Measurements from ENCODE around the gene AMBRA1. TPM values are rescaled to one million over a fixed set of nuclear protein-coding genes. Genes with fewer than 3 reads are reported as not detected.
"Not testable (repeated sequence)": the region's sequence is repeated elsewhere in the genome, so short reads cannot be mapped to it uniquely, and the experiment has no call there.

The AMBRA1 gene
- total RNA-seq, 1 donor from 2014 or later: 35.7 TPM

DNA sequence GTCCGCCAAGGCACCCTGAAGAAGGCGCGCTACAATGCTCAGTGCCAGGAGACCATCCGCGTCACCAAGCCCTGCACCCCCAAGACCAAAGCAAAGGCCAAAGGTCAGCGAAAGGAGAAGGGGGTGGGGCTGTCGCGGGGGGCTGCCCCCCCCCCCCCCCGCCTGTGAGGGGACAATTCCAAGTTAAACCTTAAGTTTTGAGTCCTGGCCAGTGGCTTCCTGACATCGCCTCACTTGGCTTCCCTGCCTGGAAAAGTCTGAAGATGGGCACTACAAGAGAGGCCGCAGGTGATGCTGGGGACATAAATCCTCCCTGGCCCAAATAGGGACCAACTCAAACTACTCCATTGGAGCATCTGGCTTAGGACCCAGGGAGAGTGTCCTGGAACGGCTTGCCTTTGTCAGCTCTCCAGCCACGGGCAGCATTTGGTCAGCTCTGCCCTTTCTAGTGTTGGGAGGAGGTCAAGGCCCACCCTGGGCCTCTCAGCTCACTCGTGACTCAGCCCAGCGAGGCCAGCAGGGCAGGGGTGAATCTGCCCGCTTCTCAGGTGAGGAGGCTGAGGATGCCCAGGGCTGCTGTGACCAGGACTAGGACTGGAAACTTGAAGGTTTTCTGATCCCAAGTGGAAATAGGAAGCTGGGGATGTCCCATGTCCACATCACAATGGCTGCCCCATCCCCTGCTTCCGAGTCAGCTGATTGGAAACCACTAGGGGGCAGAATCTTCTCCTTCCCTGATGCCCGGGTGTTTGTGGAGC is 211.0 kb downstream of the AMBRA1 start:
- Mint-ChIP-seq H3K36me3 (ENCODE audit: low read depth) (peaks cover 9% of the 10 kb centered on the region), H3K4me1 (ENCODE audit: low read depth) (peaks cover 6% of the 10 kb centered on the region), H3K9me3 (no peaks in the 10 kb centered on the region), H3K27me3 (ENCODE audit: insufficient read depth) (peaks cover 17% of the 10 kb centered on the region), H3K4me3 (no peak overlapping the region), H3K27ac (no peak overlapping the region)
- no peak for DNase-seq (ENCODE audit: low spot score)
- intact Hi-C loops (cut with micrococcal nuclease): loop anchor here (5.0 kb wide), 1 partner anchor 146 kb away; no protein-coding TSS in a partner anchor

DNA sequence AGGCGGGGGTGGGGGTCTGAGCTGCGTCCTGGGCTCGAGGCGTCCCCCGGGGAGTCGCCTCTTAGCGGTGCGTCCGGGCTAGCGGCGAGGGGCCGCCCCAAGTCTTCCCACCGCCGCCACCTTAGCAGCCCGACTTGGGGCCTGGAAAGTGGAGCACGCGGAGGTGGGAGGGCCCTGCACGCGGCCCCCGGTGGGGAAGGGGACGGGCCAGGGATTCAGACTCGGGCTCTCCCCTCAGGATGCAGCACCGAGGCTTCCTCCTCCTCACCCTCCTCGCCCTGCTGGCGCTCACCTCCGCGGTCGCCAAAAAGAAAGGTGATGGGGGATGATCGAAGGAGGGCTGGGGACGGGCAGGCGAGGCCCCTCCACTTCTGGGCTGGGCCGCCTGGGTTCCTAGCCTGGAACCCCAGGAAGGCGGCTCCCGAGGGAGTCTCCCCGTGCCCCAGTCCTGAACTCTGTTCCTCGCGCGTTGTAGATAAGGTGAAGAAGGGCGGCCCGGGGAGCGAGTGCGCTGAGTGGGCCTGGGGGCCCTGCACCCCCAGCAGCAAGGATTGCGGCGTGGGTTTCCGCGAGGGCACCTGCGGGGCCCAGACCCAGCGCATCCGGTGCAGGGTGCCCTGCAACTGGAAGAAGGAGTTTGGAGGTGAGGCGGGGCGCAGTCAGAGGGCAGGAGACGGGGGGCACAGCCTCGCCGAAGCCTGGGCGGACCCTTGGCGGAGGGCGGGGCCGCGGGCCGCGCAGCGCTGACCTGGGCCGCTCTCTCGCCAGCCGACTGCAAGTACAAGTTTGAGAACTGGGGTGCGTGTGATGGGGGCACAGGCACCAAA is 211.8 kb downstream of the AMBRA1 start:
- Mint-ChIP-seq H3K4me1 (ENCODE audit: low read depth) (no peaks in the 10 kb centered on the region), H3K27ac (no peak overlapping the region), H3K27me3 (ENCODE audit: insufficient read depth) (peaks cover 14% of the 10 kb centered on the region), H3K4me3 (peak overlapping the region; percentile 72), H3K9me3 (no peaks in the 10 kb centered on the region), H3K36me3 (ENCODE audit: low read depth) (peaks cover 16% of the 10 kb centered on the region)
- intact Hi-C loops (cut with micrococcal nuclease): loop anchor here (2.0 to 5.0 kb wide), 2 partner anchors 15 to 145 kb away; no protein-coding TSS in a partner anchor
- no peak for DNase-seq (ENCODE audit: low spot score)

- peak within 1 kb of the TSS; percentile 78 for H3K4me3 Mint-ChIP-seq
- H3K9me3 Mint-ChIP-seq: no peaks in the 10 kb centered on the region
- H3K4me1 Mint-ChIP-seq (ENCODE audit: low read depth): no peaks in the 10 kb centered on the region
- intact Hi-C loops (cut with micrococcal nuclease): loop anchor here (2.0 to 5.0 kb wide), 2 partner anchors 14 to 144 kb away; no protein-coding TSS in a partner anchor
- peaks cover 24% of the 10 kb centered on the region for H3K36me3 Mint-ChIP-seq (ENCODE audit: low read depth)
- peaks cover 7% of the 10 kb centered on the region for H3K27me3 Mint-ChIP-seq (ENCODE audit: insufficient read depth)
- DNase-seq (ENCODE audit: low spot score): no peak
- no peak within 1 kb of the TSS for H3K27ac Mint-ChIP-seq
Observed at GRCh38 chr11:46381048-46381818, 212.6 kb downstream of the AMBRA1 start, which contains the start of gene MDK. MDK (plus strand) TSS chr11:46381669; CDS start chr11:46382058, 389 bp downstream.

GRCh38 chr11:46380340-46381047 is 213.3 kb downstream of the AMBRA1 start:
- peaks cover 2% of the 10 kb centered on the region for H3K27me3 Mint-ChIP-seq (ENCODE audit: insufficient read depth)
- H3K4me3 Mint-ChIP-seq: peak overlapping the region; percentile 78
- intact Hi-C loops (cut with micrococcal nuclease): loop anchor here (1.0 to 5.0 kb wide), 4 partner anchors 9 to 143 kb away; no protein-coding TSS in a partner anchor
- no peaks in the 10 kb centered on the region for H3K9me3 Mint-ChIP-seq
- H3K27ac Mint-ChIP-seq: peak overlapping the region; percentile 75
- no peaks in the 10 kb centered on the region for H3K4me1 Mint-ChIP-seq (ENCODE audit: low read depth)
- H3K36me3 Mint-ChIP-seq (ENCODE audit: low read depth): peaks cover 25% of the 10 kb centered on the region
- peak; percentile 54 for DNase-seq (ENCODE audit: low spot score)

- not testable (repeated sequence) for H3K9me3 Mint-ChIP-seq; DNase-seq (ENCODE audit: low spot score); H3K27me3 Mint-ChIP-seq (ENCODE audit: insufficient read depth); H3K4me1 Mint-ChIP-seq (ENCODE audit: low read depth)
- intact Hi-C loops (cut with micrococcal nuclease): loop anchor here (1.0 to 5.0 kb wide), 4 partner anchors 10 to 142 kb away; no protein-coding TSS in a partner anchor
- peaks cover 29% of the 10 kb centered on the region for H3K36me3 Mint-ChIP-seq (ENCODE audit: low read depth)
- peak overlapping the region; percentile 29 for H3K27ac Mint-ChIP-seq
- H3K4me3 Mint-ChIP-seq: peak overlapping the region; percentile 30
Observed at GRCh38 chr11:46379482-46380293, 214.1 kb downstream of the AMBRA1 start.

DNA sequence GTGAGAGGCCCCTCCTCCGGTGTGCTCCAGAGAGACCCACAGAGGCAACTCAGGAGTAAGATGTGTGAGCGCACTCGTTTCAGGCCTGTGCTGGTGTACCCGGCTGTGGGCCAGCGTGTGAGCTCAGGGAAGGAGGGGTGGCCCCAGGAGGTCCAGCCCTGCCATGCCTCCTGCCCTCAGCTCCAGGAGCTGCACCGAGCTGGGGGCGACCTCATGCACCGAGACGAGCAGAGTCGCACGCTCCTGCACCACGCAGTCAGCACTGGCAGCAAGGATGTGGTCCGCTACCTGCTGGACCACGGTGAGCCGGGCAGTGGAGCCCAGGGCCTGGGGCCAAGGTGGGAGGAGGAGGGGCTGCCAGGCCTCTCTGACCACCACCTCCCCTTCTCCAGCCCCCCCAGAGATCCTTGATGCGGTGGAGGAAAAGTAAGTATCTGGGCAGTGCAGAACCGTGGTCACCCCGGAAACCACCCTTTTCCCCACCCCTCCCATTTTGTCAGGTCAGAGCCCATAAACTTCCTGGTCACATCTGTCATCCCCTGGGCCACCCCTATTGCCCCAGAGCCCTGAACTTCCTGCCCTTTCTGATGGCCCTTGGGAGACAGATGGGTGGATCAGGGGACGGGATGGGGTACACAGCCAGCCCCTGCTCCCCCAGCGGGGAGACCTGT is 214.9 kb downstream of the AMBRA1 start:
- no peaks in the 10 kb centered on the region for H3K4me1 Mint-ChIP-seq (ENCODE audit: low read depth)
- peaks cover 29% of the 10 kb centered on the region for H3K36me3 Mint-ChIP-seq (ENCODE audit: low read depth)
- H3K27me3 Mint-ChIP-seq (ENCODE audit: insufficient read depth): peaks cover 2% of the 10 kb centered on the region
- DNase-seq (ENCODE audit: low spot score): no peak
- intact Hi-C loops (cut with micrococcal nuclease): no loop called here
- no peaks in the 10 kb centered on the region for H3K9me3 Mint-ChIP-seq
- H3K4me3 Mint-ChIP-seq: no peak overlapping the region
- H3K27ac Mint-ChIP-seq: peak overlapping the region; percentile 65

DNA sequence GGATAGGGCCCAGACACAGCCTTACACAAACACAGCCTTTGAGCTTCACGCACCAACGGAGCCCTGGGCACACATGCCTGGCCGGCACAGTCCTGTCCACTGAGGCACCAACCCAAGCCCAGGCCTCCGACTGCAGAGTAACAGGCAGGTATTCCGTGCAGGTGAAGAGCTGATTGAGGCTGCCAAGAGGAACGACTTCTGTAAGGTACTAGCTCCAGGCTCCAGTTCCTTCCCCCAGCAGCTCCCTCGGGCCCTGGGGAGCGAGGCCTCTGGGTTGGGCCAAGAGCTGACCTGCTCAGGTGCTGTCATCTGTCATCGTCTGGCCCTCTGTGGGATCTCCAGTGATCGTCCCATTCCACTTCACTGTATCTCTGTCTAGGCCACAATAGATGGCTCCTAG is 215.5 kb downstream of the AMBRA1 start:
- intact Hi-C loops (cut with micrococcal nuclease): no loop called here
- peaks cover 29% of the 10 kb centered on the region for H3K36me3 Mint-ChIP-seq (ENCODE audit: low read depth)
- H3K4me3 Mint-ChIP-seq: no peak overlapping the region
- H3K4me1 Mint-ChIP-seq (ENCODE audit: low read depth): no peaks in the 10 kb centered on the region
- no peaks in the 10 kb centered on the region for H3K9me3 Mint-ChIP-seq
- peaks cover 2% of the 10 kb centered on the region for H3K27me3 Mint-ChIP-seq (ENCODE audit: insufficient read depth)
- DNase-seq (ENCODE audit: low spot score): no peak
- H3K27ac Mint-ChIP-seq: no peak overlapping the region

DNA sequence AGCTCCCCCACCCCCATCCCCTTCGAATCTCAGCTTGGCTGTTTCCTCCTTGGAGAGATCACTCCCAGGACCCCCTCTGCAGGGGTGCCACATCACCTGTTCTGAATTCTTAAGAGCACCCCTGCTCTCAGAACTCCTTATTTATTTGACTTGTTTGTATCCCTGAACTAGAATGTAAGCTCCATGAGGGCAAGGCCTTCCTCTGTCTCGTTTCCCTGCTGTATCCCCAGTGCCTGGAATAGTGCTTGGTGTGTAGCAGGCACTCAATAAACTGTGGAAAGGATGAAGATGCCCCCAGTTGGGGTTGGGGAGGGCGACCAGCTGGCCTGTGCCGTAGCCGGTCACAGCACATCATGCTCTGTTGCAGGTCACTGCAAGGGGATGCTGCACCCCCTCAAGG is 216.0 kb downstream of the AMBRA1 start:
- intact Hi-C loops (cut with micrococcal nuclease): no loop called here
- Mint-ChIP-seq H3K4me1 (ENCODE audit: low read depth) (no peaks in the 10 kb centered on the region), H3K36me3 (ENCODE audit: low read depth) (peaks cover 29% of the 10 kb centered on the region), H3K27me3 (ENCODE audit: insufficient read depth) (peaks cover 2% of the 10 kb centered on the region), H3K4me3 (no peak overlapping the region), H3K9me3 (no peaks in the 10 kb centered on the region), H3K27ac (no peak overlapping the region)
- DNase-seq (ENCODE audit: low spot score): no peak

DNA sequence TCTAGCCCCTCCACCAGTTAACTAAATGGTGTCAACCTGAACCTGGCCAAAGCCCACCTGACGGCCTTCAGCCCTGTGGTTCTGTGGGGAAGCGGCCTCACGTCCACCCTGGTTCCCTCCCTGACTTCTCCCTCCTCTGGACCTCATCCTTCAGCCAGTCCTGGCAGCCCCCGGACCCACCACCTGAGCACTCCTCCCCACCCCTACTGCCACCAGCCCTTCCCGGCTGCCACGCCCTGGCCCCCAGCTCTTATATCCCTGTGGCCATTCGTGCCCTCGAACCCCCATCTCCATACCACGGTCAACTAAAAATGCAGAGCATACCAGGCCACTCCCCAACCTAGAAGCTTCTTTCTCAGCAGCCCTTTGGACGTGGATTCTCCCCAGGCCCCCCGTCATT is 216.5 kb downstream of the AMBRA1 start:
- intact Hi-C loops (cut with micrococcal nuclease): no loop called here
- Mint-ChIP-seq H3K36me3 (ENCODE audit: low read depth) (peaks cover 31% of the 10 kb centered on the region), H3K4me3 (no peak overlapping the region)

DNA sequence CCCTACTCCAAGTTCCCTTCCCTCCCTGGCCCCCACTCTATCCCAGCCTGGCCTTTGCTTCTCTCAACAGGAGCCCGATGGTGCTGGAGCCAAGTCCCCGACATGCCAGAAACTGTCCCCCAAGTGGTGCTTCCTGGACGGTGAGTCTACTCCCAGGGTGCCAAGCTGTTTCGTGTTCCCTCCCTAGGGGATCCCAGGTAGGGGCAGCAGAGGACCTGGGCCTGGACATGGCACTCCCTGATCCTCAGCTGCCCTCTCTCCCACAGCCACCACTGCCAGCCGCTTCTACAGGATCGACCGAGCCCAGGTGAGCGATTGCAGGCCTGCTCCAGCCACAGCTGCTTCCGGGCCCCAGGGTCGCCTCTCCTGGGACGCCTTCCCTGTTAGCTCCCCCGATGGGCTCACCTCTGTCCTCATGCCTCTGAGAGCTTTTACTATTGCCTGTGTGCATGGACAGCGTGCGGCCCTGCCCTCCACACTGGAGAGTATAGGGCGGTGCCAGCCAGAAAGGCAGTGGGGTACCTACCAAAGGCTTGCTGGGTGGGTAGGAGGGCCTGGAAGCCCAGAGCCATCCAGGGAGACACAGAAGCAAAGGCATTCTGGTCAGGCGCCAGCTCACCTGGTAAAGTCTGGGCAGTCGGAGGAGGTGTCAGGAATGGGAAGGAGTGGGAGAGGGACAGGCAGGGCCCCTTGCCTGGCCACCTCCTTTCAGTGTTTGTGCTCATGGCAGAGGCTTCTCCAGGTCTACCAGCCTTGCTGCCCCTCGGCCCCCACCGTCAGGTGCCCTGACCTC is 217.4 kb downstream of the AMBRA1 start:
- no peak overlapping the region for H3K4me3 Mint-ChIP-seq

More for the DNA sequence above, 216.5 kb downstream of the AMBRA1 start:
- Mint-ChIP-seq H3K27me3 (ENCODE audit: insufficient read depth) (peaks cover 2% of the 10 kb centered on the region), H3K9me3 (no peaks in the 10 kb centered on the region), H3K27ac (no peak overlapping the region), H3K4me1 (ENCODE audit: low read depth) (no peaks in the 10 kb centered on the region)
- no peak for DNase-seq (ENCODE audit: low spot score)

More for the DNA sequence above, 217.4 kb downstream of the AMBRA1 start:
- H3K9me3 Mint-ChIP-seq: no peaks in the 10 kb centered on the region
- intact Hi-C loops (cut with micrococcal nuclease): no loop called here
- no peaks in the 10 kb centered on the region for H3K4me1 Mint-ChIP-seq (ENCODE audit: low read depth)
- no peak overlapping the region for H3K27ac Mint-ChIP-seq
- peaks cover 31% of the 10 kb centered on the region for H3K36me3 Mint-ChIP-seq (ENCODE audit: low read depth)
- H3K27me3 Mint-ChIP-seq (ENCODE audit: insufficient read depth): peaks cover 2% of the 10 kb centered on the region
- no peak for DNase-seq (ENCODE audit: low spot score)

Data from activated T-helper 1 cell treated with anti-CD3 and anti-CD28 coated beads, Interleukin-12 subunit alpha, Interleukin-12 subunit beta, Interleukin-2, Interleukin-4 antibody, amounts not matched to agents 30 ng/mL and 10 ng/mL and 1 ng/mL, durations not matched to agents 14 hours and 24 hours and 36 hours (primary cell).